CD4-positive, alpha-beta T cell (primary cell): ENCODE results near the gene IGLL5. TPM values are rescaled to one million over a fixed set of nuclear protein-coding genes. Genes with fewer than 3 reads are reported as not detected.

ENCODE experiments used
- ATAC-seq: fragments of 200-7000 bp; cut with Tn5 transposase; one replicate; pipeline ENCODE4 v1.10.0; 2022; ENCODE audit warnings: mild to moderate bottlenecking; ENCODE audit not compliant: poor library complexity
- CTCF ChIA-PET: fragments of 350-600 bp; sonication (Branson Sonifier 250); formaldehyde crosslinking; loops from one replicate; lab custom pipeline; 2021; ENCODE audit warnings: antibody characterized with exemption, inconsistent platforms; lab: Charles Lee
- POLR2A ChIA-PET: fragments of 350-600 bp; sonication (Branson Sonifier 250); formaldehyde crosslinking; loops from one replicate; lab custom pipeline; 2021; ENCODE audit warnings: antibody characterized with exemption, inconsistent platforms; lab: Charles Lee
- DNase-seq, 14 experiments: peaks; one replicate each; pipeline ENCODE4 v3.0.0-alpha.2; 2013 to 2020; ENCODE audit warnings: mixed read lengths in 2 of 14
- H3K27ac ChIP-seq, 2 donors: one replicate each; pipeline versions ENCODE4 v1.5.1 to v1.7.0; 2013; ENCODE audit warnings: low read length in 2 of 2, low read depth in 1 of 2, mild to moderate bottlenecking in 1 of 2
- H3K27me3 ChIP-seq, 2 experiments: 1 replicate in 1 of 2; 2 replicates in 1 of 2; pipeline versions ENCODE4 v1.6.1 to v1.7.0; 2013; ENCODE audit warnings: low read length in 2 of 2, control low read depth in 1 of 2, mild to moderate bottlenecking in 1 of 2, moderate library complexity in 1 of 2; ENCODE audit not compliant: insufficient read depth in 2 of 2, control insufficient read depth in 1 of 2
- H3K36me3 ChIP-seq: one replicate; pipeline ENCODE4 v1.6.1; 2013; ENCODE audit warnings: low read length, control low read depth; ENCODE audit not compliant: insufficient read depth
- H3K4me1 ChIP-seq: one replicate; pipeline ENCODE4 v1.6.1; 2013; ENCODE audit warnings: low read length, control low read depth; ENCODE audit not compliant: insufficient read depth
- H3K4me3 ChIP-seq: one replicate; pipeline ENCODE4 v1.5.1; 2013; ENCODE audit warnings: mild to moderate bottlenecking, low read length, moderate library complexity
- H3K9me3 ChIP-seq, 2 experiments: 1 replicate in 1 of 2; 2 replicates in 1 of 2; pipeline versions ENCODE4 v1.6.1 to v1.7.0; 2013; ENCODE audit warnings: low read length in 2 of 2, mild to moderate bottlenecking in 2 of 2, control low read depth in 1 of 2, moderate library complexity in 1 of 2; ENCODE audit not compliant: control insufficient read depth in 1 of 2, insufficient read depth in 1 of 2
- H3K27ac Mint-ChIP-seq: one replicate; pipeline ENCODE4 v1.8.0; 2020; ENCODE audit warnings: mixed read lengths
- H3K27me3 Mint-ChIP-seq: one replicate; pipeline ENCODE4 v1.8.0; 2021; ENCODE audit warnings: mixed read lengths
- H3K36me3 Mint-ChIP-seq: one replicate; pipeline ENCODE4 v1.8.0; 2021; ENCODE audit warnings: low read depth, mixed read lengths
- H3K4me1 Mint-ChIP-seq: one replicate; pipeline ENCODE4 v1.8.0; 2021; ENCODE audit warnings: low read depth, mixed read lengths
- H3K4me3 Mint-ChIP-seq: one replicate; pipeline ENCODE4 v1.8.0; 2020; ENCODE audit warnings: mild to moderate bottlenecking, mixed read lengths
- H3K9me3 Mint-ChIP-seq: one replicate; pipeline ENCODE4 v1.8.0; 2020; ENCODE audit warnings: mixed read lengths
- CTCF ChIP-seq: fragments of 200-600 bp; IDR thresholded peaks from one replicate; pipeline ENCODE4 v1.8.0; 2022; ENCODE audit warnings: antibody characterized with exemption, mild to moderate bottlenecking
- intact Hi-C, 2 experiments: fragments of 100-400 bp; cut with DNase I in 1 of 2; cut with micrococcal nuclease in 1 of 2; formaldehyde crosslinking; loops; one replicate each; pipeline versions ENCODE4 v1.15.1 to v1.9.0; 2023 to 2025; cut with DNase I, micrococcal nuclease
- total RNA-seq, 174 experiments: library from RNA in 2 of 174; stranded (reverse) in 2 of 174; gene quantifications; one replicate each; pipeline ENCODE4 v1.2.3 and lab custom pipeline; 2021 to 2026

IGLL5 gene
- total RNA-seq, 2 experiments from 2014 or later = not detected

GRCh38 chr22:22884888-22885840 is 2.5 kb upstream of the IGLL5 start:
- intact Hi-C loops = loop anchor here (1.0 to 10.0 kb wide), 11 partner anchors 38 to 293 kb away; no protein-coding TSS in a partner anchor
- Mint-ChIP-seq H3K9me3 (no peaks in the 10 kb centered on the region), H3K27me3 (no peaks in the 10 kb centered on the region), H3K27ac (no peak overlapping the region), H3K4me1 (no peaks in the 10 kb centered on the region), H3K36me3 (no peaks in the 10 kb centered on the region), H3K4me3 (no peak overlapping the region)
- TF ChIP-seq CTCF = no peak
- H3K4me1 ChIP-seq = peaks cover 5% of the 10 kb centered on the region
- no peaks in the 10 kb centered on the region for H3K9me3 ChIP-seq
- ATAC-seq = no peak
- ChIA-PET POLR2A (interaction anchor here (1.1 to 3.0 kb wide), 5 partner anchors 38 to 140 kb away, joined by 3 to 24 read pairs (median 7); no protein-coding TSS in a partner anchor), CTCF (interaction anchor here (0.6 to 2.4 kb wide), 7 partner anchors 8 to 132 kb away, joined by 3 to 31 read pairs (median 13); no protein-coding TSS in a partner anchor)
- no peaks in the 10 kb centered on the region for H3K36me3 ChIP-seq
- no peak overlapping the region for H3K4me3 ChIP-seq
- H3K27me3 ChIP-seq = peaks cover 0 to 4% of the 10 kb centered on the region in 2 experiments
- peak in 3 of 14 experiments; percentile 13 to 46 (median 22) for DNase-seq
- H3K27ac ChIP-seq = no peak overlapping the region

GRCh38 chr22:22886546-22886945 is 1.1 kb upstream of the IGLL5 start:
- ChIA-PET CTCF (no interaction called here), POLR2A (interaction anchor here (1.0 kb wide), 1 partner anchor 36 kb away, joined by 3 read pairs; no protein-coding TSS in a partner anchor)
- intact Hi-C loops = loop anchor here in 1 of 2 experiments (10.0 kb wide), 1 partner anchor 292 kb away; no protein-coding TSS in a partner anchor
- no peak overlapping the region for H3K27ac ChIP-seq
- Mint-ChIP-seq H3K4me1 (no peaks in the 10 kb centered on the region), H3K27me3 (no peaks in the 10 kb centered on the region), H3K27ac (no peak overlapping the region), H3K36me3 (no peaks in the 10 kb centered on the region), H3K9me3 (no peaks in the 10 kb centered on the region), H3K4me3 (no peak overlapping the region)
- H3K4me1 ChIP-seq = peaks cover 5% of the 10 kb centered on the region
- H3K9me3 ChIP-seq = no peaks in the 10 kb centered on the region
- peaks cover 0 to 4% of the 10 kb centered on the region in 2 experiments for H3K27me3 ChIP-seq
- no peak for DNase-seq
- H3K4me3 ChIP-seq = no peak overlapping the region
- no peak for ATAC-seq
- no peak for TF ChIP-seq CTCF
- no peaks in the 10 kb centered on the region for H3K36me3 ChIP-seq

GRCh38 chr22:22888571-22889353 is 1.1 kb downstream of the IGLL5 start:
- DNase-seq (no peak), ATAC-seq (no peak)
- CTCF ChIA-PET = no interaction called here
- POLR2A ChIA-PET = no interaction called here
- peaks cover 8% of the 10 kb centered on the region for H3K27me3 Mint-ChIP-seq
- H3K27me3 ChIP-seq = peaks cover 0 to 4% of the 10 kb centered on the region in 2 experiments
- H3K4me3 ChIP-seq = no peak overlapping the region
- H3K4me3 Mint-ChIP-seq = no peak overlapping the region
- H3K9me3 ChIP-seq = no peaks in the 10 kb centered on the region
- intact Hi-C loops = loop anchor here in 1 of 2 experiments (10.0 kb wide), 1 partner anchor 294 kb away; no protein-coding TSS in a partner anchor
- H3K36me3 ChIP-seq = no peaks in the 10 kb centered on the region
- H3K4me1 Mint-ChIP-seq = no peaks in the 10 kb centered on the region
- H3K27ac Mint-ChIP-seq = no peak overlapping the region
- H3K36me3 Mint-ChIP-seq = no peaks in the 10 kb centered on the region
- H3K27ac ChIP-seq = no peak overlapping the region
- H3K4me1 ChIP-seq = peaks cover 5% of the 10 kb centered on the region
- H3K9me3 Mint-ChIP-seq = no peaks in the 10 kb centered on the region
- TF ChIP-seq CTCF = no peak
